Measurements from ENCODE around the gene QPCTL. TPM values are rescaled to one million over a fixed set of nuclear protein-coding genes. Genes with fewer than 3 reads are reported as not detected.

QPCTL gene
- total and polyA plus RNA-seq, 9 of the 15 experiments (the other 6 are each of a cell fraction or from before 2014, with no cell fraction given), result 0.99 to 31.3 (median 12.7) TPM

- TF ChIP-seq, protein P1, sequence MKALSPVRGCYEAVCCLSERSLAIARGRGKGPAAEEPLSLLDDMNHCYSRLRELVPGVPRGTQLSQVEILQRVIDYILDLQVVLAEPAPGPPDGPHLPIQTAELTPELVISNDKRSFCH (CRISPR knock-in tag; IDR thresholded peaks at IDR 0.05), result no peak
- TF ChIP-seq, protein P1 (tag; IDR thresholded peaks at IDR 0.05), result no peak
- TF ChIP-seq SMC3 (conservative IDR thresholded peaks at IDR 0.05; ENCODE audit: insufficient read depth, low read depth, low read length) (no peak), DEAF1 (CRISPR knock-in tag; IDR thresholded peaks at IDR 0.05) (no peak), SMARCB1 (IDR thresholded peaks at IDR 0.05; ENCODE audit: insufficient read length, low read depth) (no peak), ZNF445 (CRISPR knock-in tag; IDR thresholded peaks at IDR 0.05; ENCODE audit: low read depth) (no peak), RBM17 (IDR thresholded peaks at IDR 0.05; ENCODE audit: borderline replicate concordance, low read depth, low read length) (no peak), ZNF133 (CRISPR knock-in tag; IDR thresholded peaks at IDR 0.05) (no peak), GTF3C2 (IDR thresholded peaks at IDR 0.05; ENCODE audit: borderline replicate concordance, extremely low read depth, insufficient read length) (peak; percentile 46), ZNF707 (CRISPR knock-in tag; conservative IDR thresholded peaks at IDR 0.05) (no peak), ZC3H11A (IDR thresholded peaks at IDR 0.05; ENCODE audit: low read depth, low read length) (no peak), FOXA1 (IDR thresholded peaks at IDR 0.05; ENCODE audit: borderline replicate concordance) (no peak), E2F4 (CRISPR knock-in tag; IDR thresholded peaks at IDR 0.05; ENCODE audit: low read depth) (no peak), CBX2 (IDR thresholded peaks at IDR 0.05; ENCODE audit: insufficient read depth, low read length, poor library complexity, severe bottlenecking) (no peak), ZNF586 (CRISPR knock-in tag; conservative IDR thresholded peaks at IDR 0.05) (no peak), ZNF3 (CRISPR knock-in tag; IDR thresholded peaks at IDR 0.05) (no peak)
- TF ChIP-seq, protein P2, sequence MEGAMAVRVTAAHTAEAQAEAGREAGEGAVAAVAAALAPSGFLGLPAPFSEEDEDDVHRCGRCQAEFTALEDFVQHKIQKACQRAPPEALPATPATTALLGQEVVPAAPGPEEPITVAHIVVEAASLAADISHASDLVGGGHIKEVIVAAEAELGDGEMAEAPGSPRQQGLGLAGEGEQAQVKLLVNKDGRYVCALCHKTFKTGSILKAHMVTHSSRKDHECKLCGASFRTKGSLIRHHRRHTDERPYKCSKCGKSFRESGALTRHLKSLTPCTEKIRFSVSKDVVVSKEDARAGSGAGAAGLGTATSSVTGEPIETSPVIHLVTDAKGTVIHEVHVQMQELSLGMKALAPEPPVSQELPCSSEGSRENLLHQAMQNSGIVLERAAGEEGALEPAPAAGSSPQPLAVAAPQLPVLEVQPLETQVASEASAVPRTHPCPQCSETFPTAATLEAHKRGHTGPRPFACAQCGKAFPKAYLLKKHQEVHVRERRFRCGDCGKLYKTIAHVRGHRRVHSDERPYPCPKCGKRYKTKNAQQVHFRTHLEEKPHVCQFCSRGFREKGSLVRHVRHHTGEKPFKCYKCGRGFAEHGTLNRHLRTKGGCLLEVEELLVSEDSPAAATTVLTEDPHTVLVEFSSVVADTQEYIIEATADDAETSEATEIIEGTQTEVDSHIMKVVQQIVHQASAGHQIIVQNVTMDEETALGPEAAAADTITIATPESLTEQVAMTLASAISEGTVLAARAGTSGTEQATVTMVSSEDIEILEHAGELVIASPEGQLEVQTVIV (CRISPR knock-in tag; IDR thresholded peaks at IDR 0.05; ENCODE audit: borderline replicate concordance), result no peak
- TF ChIP-seq, protein P3, sequence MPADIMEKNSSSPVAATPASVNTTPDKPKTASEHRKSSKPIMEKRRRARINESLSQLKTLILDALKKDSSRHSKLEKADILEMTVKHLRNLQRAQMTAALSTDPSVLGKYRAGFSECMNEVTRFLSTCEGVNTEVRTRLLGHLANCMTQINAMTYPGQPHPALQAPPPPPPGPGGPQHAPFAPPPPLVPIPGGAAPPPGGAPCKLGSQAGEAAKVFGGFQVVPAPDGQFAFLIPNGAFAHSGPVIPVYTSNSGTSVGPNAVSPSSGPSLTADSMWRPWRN (IDR thresholded peaks at IDR 0.05; ENCODE audit: low read depth), result 0 out of 2 replicates have a peak, but pooled peaks have one; percentile 22
Measured at GRCh38 chr19:45691516-45692186, 815 bp upstream of the QPCTL start, which contains the start of gene SNRPD2 (continued).

All from K562 (cell line).